GM23248 (cell line): ENCODE results near the gene TRMU.

ENCODE experiments used
- EZH2 ChIP-seq: fragments of 200-600 bp; sonication (generic); IDR thresholded peaks from 2 replicates; pipeline ENCODE4 v1.6.1; 2018; ENCODE audit warnings: antibody characterized with exemption, mild to moderate bottlenecking; ENCODE audit not compliant: insufficient read depth, poor library complexity, severe bottlenecking
- EZH2phosphoT487 ChIP-seq: fragments of 200-600 bp; sonication (generic); IDR thresholded peaks from 2 replicates; pipeline ENCODE4 v1.6.1; 2018; ENCODE audit warnings: antibody characterized with exemption, moderate library complexity, mild to moderate bottlenecking, low read depth; ENCODE audit not compliant: insufficient read depth

- TF ChIP-seq EZH2phosphoT487 (no peak), EZH2 (no peak)
Observed at GRCh38 chr22:46394622-46395021, 59.1 kb downstream of the TRMU start.
